Epithelial cell of esophagus (primary cell): ENCODE results near the gene KCND1.

Experiments used
- DNase-seq: peaks from one replicate; pipeline ENCODE4 v3.0.0; 2010; ENCODE audit warnings: low read depth
- H3K4me3 ChIP-seq: 2 replicates; pipeline ENCODE4 v1.5.1; 2011; ENCODE audit warnings: mild to moderate bottlenecking, low read length, control low read depth
- CTCF ChIP-seq: IDR thresholded peaks from 2 replicates; pipeline ENCODE4 v1.5.1; 2011; ENCODE audit warnings: low read depth, mild to moderate bottlenecking, low read length, control low read depth, inconsistent platforms; ENCODE audit not compliant: insufficient read depth; ENCODE audit errors: missing control alignments

KCND1 gene

GRCh38 chrX:49000636-49001035, 29.0 kb upstream of the KCND1 start:
- DNase-seq, result no peak
- no peak for TF ChIP-seq CTCF
- H3K4me3 ChIP-seq, result no peak overlapping the region

- TF ChIP-seq CTCF, result no peak
- no peak overlapping the region for H3K4me3 ChIP-seq
- no peak for DNase-seq
These were observed 27.4 kb upstream of the KCND1 start for GRCh38 chrX:48999030-48999429.

- TF ChIP-seq CTCF, result no peak
- no peak overlapping the region for H3K4me3 ChIP-seq
- no peak for DNase-seq
These were observed 26.7 kb upstream of the KCND1 start for GRCh38 chrX:48998391-48998790.

GRCh38 chrX:48997865-48998264, 26.2 kb upstream of the KCND1 start:
- no peak for DNase-seq
- H3K4me3 ChIP-seq, result no peak overlapping the region
- TF ChIP-seq CTCF, result no peak

- TF ChIP-seq CTCF, result no peak
- H3K4me3 ChIP-seq, result no peak overlapping the region
- DNase-seq, result no peak
These were observed 25.8 kb upstream of the KCND1 start for GRCh38 chrX:48997455-48997854.

GRCh38 chrX:48996969-48997368, 25.3 kb upstream of the KCND1 start:
- H3K4me3 ChIP-seq, result no peak overlapping the region
- no peak for TF ChIP-seq CTCF
- DNase-seq, result no peak

GRCh38 chrX:48992341-48992740, 20.7 kb upstream of the KCND1 start:
- H3K4me3 ChIP-seq, result no peak overlapping the region
- no peak for DNase-seq
- no peak for TF ChIP-seq CTCF
